T-helper 1 cell (primary cell): ENCODE data around the gene C19orf67.
A peak's percentile ranks its signal among the peaks of the same experiment; 100 is the strongest.

Experiments used
- DNase-seq, 5 donors: peaks; one replicate each; pipeline ENCODE4 v3.0.0-alpha.2; 2012 to 2020

Gene C19orf67

DNA sequence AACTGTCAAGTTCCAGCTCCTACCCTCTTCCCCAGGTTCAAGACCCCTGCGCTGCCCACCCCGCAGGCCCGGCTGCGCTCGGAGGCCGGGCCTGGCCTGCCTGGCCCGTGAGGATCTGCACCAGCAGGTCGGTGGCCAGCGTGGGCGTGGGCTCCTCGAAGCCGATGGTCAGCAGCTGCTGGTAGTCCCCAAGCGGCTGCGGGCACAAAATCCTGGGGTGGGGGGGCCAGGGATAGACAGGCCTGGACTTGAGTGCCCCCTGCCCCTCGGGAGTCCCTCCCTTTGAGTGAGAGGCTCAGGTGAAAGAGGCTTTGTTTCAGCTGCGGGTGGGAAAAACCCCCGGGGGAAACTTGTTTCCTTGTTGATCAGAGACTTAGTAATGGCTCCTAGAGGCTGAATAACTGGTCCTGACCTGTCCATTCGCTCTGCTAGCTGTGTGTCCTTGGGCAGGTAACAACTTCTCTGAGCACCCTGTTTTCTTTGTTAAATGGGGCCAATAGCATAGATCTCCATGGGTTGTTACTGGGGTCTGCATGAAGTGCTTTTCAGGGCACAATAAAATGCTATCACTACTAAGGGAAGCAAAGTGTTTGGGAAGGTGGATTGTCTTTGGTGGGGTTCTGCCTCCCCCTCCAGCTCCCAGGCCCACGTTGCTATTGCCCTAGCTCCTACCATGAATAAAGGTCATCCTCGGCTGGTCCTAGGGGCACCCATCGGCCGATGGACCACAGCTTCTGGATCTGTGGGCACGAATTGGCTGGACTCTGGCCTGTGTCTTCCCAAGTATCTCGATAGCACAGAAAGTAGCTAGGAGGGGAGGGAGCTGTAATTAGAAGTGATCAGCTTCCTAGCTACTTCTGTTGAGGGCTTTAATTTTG, 3.5 kb downstream of the C19orf67 start:
- DNase-seq, result peak in 2 of 5 donors; percentile 22 to 25

GRCh38 chr19:14080887-14081796, 4.4 kb downstream of the C19orf67 start:
- DNase-seq, result peak; percentile 97 to 100 (median 98)

DNA sequence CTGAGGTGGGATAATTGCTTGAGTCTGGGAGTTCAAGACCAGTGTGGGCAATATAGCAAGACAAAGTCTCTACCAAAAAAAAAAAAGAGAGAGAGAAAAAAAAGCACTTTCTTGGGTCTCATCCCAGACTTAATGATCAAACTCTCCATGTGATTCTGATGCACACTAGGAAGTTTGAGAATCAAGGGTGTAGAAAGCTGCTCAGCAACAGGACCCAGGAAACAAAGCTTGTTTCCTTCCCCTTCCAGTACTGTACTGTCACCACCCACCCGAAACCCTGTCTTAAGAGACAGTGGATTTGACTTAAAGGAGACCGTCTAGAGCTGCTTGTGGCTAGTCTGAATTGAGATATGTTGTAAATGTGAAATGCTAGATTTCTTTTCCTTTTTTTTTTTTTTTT, 7.2 kb downstream of the C19orf67 start:
- no peak for DNase-seq

DNA sequence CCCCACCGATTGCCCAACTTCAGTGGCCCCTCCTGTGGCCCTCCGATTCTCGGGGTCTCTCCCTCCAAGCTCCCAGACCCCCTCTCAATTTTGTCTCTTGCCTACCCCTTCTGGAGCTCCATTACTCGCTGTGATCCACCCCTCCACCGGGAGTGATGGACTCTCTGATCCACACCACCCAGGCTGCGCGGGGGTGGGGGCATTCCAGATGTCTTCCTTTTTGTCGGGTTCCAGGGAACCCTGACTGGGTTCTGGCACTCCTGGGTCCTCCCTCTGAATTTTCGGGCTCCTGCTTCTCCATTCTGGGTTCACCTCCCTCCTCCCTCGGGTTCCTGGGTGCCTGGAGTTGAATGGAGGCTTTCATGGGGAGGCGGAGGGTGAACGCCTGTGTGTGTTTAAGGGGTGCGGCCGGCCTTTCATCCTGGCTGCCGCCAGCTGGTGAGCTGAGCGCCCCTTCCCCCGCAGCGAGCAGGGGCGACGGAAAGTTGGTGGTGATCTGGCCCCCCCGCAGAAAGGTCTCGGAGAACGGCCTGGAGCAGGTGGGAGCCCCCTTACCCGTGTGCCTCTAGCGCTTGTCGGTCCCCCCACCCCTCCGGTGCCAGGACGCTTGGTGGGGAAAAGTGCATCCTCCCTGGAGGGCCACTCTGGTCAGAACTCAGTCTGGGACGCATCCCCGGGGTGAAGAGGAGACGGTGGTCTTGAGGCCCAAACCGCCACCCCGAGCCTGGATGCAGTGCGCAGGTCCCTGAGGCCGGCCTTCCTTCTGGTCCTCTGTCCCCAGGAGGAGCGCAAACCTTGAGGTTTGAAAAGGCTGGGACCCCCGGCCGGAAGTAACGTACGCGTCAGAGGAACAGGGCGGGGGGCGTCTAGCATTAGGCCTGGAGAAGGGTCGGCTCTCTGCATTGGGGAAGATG, 11.4 kb downstream of the C19orf67 start:
- DNase-seq, result no peak

GRCh38 chr19:14073261-14073924, 12.2 kb downstream of the C19orf67 start:
- DNase-seq, result peak; percentile 54 to 85 (median 66)

GRCh38 chr19:14072535-14073260, 12.9 kb downstream of the C19orf67 start, which contains the start of gene MISP3:
Gene MISP3, plus strand, starts transcription at chr19:14072786. Its CDS starts 524 bp downstream, at chr19:14073310.
- DNase-seq, result peak in 1 of 5 donors; percentile 43

- no peak for DNase-seq
Measured at GRCh38 chr19:14070268-14071050, 15.1 kb downstream of the C19orf67 start.

DNA sequence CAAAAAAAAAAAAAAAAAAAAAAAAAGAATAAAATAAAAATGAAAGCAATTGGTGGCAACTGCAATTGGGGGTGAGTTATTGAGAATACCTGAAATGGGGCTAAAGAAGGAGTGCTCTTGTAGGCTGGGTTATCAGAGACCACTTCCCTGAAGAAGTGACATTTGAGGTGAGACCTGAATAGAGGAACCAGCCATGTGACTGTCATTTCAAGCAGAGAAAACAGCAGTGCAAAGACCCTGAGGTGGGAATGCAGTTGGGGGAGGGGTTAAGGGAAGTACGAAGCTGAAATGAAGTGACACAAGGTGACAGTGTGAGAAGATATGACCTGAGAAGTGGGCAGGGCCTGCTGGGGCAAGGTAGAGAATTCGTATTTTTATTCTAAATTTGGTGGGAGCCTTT, 19.4 kb downstream of the C19orf67 start:
- DNase-seq, result no peak

- DNase-seq, result no peak
Measured at GRCh38 chr19:14063105-14063504, 22.5 kb downstream of the C19orf67 start.

DNA sequence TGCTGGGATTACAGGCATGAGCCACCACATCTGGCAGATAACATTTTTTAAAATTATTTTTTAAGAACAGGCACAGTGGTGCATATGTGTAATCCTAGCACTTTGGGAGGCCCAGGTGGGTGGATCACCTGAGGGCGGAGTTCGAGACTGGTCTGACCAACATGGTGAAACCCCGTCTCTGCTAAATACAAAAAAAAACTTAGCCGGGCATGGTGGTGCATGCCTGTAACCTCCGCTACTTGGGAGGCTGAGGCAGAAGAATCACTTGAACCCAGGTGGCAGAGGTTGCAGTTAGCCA, 23.1 kb downstream of the C19orf67 start:
- DNase-seq, result no peak

DNA sequence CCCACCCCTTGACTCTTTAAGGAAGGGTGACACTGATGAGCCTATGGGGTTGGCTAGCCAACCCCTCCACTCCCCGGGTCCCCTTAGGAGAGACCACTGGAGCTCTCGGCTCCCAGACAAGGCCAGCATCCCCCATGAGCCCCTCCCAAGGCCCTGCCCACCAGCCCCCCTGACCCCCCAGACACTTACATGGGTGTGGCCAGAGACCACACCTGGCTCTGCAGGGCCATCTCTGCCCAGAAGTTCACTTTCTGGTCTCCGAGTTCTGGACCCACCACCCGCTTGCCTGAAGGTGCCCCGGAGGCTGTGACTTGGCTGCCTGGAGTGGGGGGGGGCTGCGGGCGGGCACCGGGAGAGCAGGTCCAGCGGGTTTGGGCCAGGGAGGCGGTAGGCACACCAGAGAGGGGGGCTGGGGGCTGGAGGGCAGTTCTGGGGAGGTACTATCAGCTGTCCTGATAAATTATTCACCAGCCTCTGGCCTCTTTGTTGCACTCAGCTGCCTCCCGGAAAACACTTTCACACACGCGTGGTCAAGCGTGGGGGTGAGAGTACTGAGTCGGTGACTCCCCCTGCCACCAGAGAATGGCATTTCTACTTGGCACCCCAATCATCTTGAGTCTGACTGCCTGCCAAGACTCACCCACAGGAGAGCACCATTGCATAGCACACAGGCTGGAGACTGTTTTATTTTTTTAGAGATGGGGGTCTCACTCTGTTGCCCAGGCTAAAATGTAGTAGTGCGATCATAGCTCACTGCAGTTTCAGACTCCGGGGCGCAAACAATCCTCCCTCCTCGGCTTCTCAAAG, 23.6 kb downstream of the C19orf67 start, which contains the start of gene PALM3:
TSS of gene PALM3 (minus strand) at position 326 of the 807 bp plus-strand sequence. CDS start at position 230, 96 bp downstream.
- no peak for DNase-seq

GRCh38 chr19:14061081-14061749, 24.4 kb downstream of the C19orf67 start:
- DNase-seq, result no peak

DNA sequence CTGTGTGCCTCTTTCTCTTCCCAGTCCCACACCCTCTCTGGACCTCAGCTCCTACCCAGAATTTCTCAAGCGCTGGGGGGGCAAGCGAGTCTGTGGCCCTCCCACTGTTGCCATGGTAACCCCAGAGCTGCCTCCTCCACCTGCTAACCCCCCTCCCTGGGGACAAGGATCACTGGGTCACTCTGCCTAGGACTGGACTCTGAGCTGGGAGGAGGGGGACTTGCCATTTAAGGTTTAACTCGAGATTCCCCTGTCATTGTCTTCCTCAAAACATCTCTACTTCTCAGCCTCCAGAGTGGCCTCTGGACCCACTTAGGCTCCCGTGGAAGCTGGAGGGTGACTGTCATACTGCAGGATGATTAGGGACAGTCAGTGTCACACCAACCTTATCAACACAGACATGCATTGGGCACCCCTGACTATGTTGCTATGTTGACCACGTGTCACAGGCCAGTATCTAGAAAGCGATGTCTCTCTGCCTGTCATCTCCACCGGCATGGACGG, 25.9 kb downstream of the C19orf67 start:
- no peak for DNase-seq

DNA sequence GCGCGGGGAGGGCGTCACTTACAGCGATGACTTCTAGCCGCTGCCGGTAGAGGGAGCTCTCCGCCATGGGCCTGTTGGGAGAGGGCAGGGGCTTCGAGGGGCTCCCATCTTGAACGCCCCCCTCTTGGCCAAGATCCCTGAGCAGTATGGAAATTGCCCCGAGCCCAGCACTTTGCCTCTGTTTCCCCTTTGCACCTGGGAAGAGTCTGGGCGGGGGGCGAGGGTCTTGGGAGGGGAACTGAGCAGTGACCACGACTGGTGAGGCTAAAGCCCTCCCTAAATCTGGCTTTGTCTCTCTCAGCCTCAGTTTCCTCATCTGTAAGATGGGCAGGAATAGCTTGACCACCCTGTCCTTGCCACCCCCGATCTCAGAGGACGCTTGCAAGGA, 26.5 kb downstream of the C19orf67 start:
- DNase-seq, result peak in 3 of 5 donors; percentile 26 to 40 (median 32)

DNA sequence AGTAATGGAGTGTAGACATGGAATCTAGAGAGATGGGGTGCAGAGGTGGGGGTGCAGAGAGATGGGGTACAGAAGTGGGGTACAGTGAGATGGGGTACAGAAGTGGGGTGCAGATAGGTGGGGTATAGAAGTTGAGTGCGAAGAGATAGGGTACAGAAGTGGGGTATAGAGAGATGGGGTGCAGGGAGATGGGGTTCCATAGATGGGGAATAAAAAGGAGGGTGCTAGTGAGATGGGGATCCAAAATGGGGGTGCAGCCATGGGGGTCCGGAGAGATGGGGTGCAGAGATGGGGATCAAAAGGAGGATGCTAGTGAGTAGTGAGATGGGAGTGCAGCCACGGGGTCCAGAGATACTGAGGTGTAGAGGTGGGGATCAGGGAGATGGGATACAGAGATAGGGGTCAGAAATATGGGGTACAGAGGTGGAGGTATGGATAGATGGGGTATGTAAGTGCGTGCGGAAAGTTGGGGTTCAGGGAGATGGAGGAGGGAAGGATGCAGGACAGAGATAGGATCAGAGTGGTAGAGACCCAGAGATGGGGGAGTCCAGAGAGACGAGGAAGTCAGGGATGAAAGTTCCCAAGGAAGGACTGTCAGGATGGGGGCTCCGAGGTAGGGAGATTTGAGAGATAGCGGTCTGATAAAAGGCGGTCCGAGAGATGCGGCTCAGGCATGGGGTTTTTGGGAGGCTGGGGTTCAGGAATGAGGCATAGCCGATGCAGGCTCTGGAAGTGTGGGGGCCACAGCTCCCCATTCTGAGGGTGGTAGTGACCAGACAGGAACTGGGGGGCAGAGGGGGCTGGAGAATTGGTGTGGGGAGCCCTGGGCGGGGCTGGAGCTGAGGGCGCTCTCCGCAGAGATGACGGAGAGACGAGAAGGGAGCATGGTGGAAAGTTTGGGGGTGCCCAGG, 27.1 kb downstream of the C19orf67 start:
- DNase-seq, result no peak

DNA sequence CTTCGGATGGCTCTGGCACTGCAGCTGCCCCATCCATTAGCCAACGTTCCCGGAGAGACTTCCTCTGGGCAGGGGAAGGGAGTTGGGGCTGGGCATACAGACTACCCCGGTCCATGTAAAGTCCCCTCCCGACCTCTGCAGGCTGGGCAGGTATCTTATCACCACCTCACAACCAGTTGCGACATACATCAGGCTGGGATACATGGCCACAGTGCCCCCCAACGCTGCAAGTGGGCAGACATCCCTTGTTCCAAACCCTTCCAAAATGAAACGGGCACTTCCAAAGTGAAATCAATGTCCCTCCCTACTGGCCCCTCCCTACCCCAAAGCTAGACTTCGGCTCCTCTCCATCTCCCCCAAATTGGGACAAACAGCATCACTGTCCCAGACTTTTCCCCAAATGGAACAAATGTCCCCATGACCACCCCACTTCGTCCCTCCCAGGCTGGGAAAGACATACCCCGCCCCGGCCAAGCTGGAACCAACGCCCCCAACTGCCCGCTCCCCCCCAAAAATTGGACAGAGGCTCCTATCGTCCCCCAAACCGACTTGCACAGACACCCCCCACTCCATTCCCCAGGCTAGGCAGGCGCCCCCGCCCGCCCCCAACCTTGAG, 28.7 kb downstream of the C19orf67 start:
- no peak for DNase-seq
